HepG2 (cell line): ENCODE data around the gene SPTBN5. TPM values are rescaled to one million over a fixed set of nuclear protein-coding genes. Genes with fewer than 3 reads are reported as not detected.
A peak's percentile ranks its signal among the peaks of the same experiment; 100 is the strongest.

Source experiments
- ATAC-seq: fragments of 200-7000 bp; cut with Tn5 transposase; 3 replicates; pipeline ENCODE4 v1.9.1; 2020; ENCODE audit warnings: mild to moderate bottlenecking, moderate library complexity
- BruUV-seq: library from RNA; stranded (reverse); fragments of 400-500 nt; replicated peaks from 2 replicates; lab custom pipeline; 2021; lab: Mats Ljungman, UMichigan
- CTCF ChIA-PET: fragments of 300-600 bp; formaldehyde crosslinking; extraction: SDS; loops from one replicate; lab custom pipeline; 2021; ENCODE audit warnings: low total read pairs, inconsistent platforms, low intra/inter-chr PET ratio; lab: Yijun Ruan, JAX
- POLR2A ChIA-PET: fragments of 350-600 bp; sonication (Branson Sonifier 250); formaldehyde crosslinking; loops from one replicate; lab custom pipeline; 2020; ENCODE audit warnings: antibody characterized with exemption, inconsistent platforms; lab: Yijun Ruan, JAX
- DNase-seq: peaks from one replicate; pipeline ENCODE4 v3.0.0-alpha.2; 2015; ENCODE audit warnings: low spot score
- FAIRE-seq: peaks from 3 replicates; lab custom pipeline; 2011; peaks lifted over from hg19 to GRCh38; lab: Jason Lieb, UNC
- H2AFZ ChIP-seq: one replicate; pipeline ENCODE4 v1.6.1; 2011; ENCODE audit warnings: low read length, inconsistent platforms
- H3K27ac ChIP-seq: fragments of 300-600 bp; 3 replicates; pipeline ENCODE4 v1.8.0; 2011; ENCODE audit warnings: mixed run types, mild to moderate bottlenecking, mixed read lengths, low read length, inconsistent platforms; ENCODE audit not compliant: insufficient read depth; ENCODE audit errors: extremely low read length
- H3K27me3 ChIP-seq, 2 experiments: fragments of 200-600 bp in 1 of 2; 2 replicates in 1 of 2; 3 replicates in 1 of 2; pipeline versions ENCODE4 v1.6.0 to v1.8.0; 2011; ENCODE audit warnings: low read length in 2 of 2, mild to moderate bottlenecking in 2 of 2, moderate library complexity in 2 of 2, inconsistent platforms in 1 of 2; ENCODE audit not compliant: insufficient read depth in 2 of 2, control insufficient read depth in 1 of 2
- H3K36me3 ChIP-seq, 2 experiments: fragments of 200-600 bp in 1 of 2; replicated peaks in 1 of 2; 2 replicates in 1 of 2; 3 replicates in 1 of 2; pipeline versions ENCODE4 v1.5.1 to v1.8.0; 2011; ENCODE audit warnings: low read length in 2 of 2, inconsistent platforms in 1 of 2; ENCODE audit not compliant: insufficient read depth in 2 of 2, control insufficient read depth in 1 of 2
- H3K4me1 ChIP-seq: 2 replicates; pipeline ENCODE4 v1.5.1; 2012; ENCODE audit warnings: low read length, inconsistent platforms; ENCODE audit not compliant: insufficient read depth
- H3K4me2 ChIP-seq: 2 replicates; pipeline ENCODE4 v1.6.0; 2011; ENCODE audit warnings: low read depth, low read length, inconsistent platforms
- H3K4me3 ChIP-seq, 3 experiments: fragments of 200-600 bp in 1 of 3; sonication (generic), shearing (Covaris generic) in 1 of 3; replicated peaks in 1 of 3; 2 replicates each; pipeline ENCODE4 v1.5.1; 2011 to 2016; ENCODE audit warnings: low read length in 3 of 3, inconsistent platforms in 2 of 3, low read depth in 2 of 3, mild to moderate bottlenecking in 2 of 3, control low read depth in 1 of 3, mixed read lengths in 1 of 3; ENCODE audit not compliant: insufficient read depth in 1 of 3
- H3K79me2 ChIP-seq: one replicate; pipeline ENCODE4 v1.6.1; 2011; ENCODE audit warnings: low read length, inconsistent platforms; ENCODE audit not compliant: insufficient read depth
- H3K9ac ChIP-seq: 2 replicates; pipeline ENCODE4 v1.6.0; 2011; ENCODE audit warnings: mild to moderate bottlenecking, low read depth, low read length, inconsistent platforms; ENCODE audit not compliant: insufficient read depth
- H3K9me3 ChIP-seq: 2 replicates; pipeline ENCODE4 v1.5.1; 2012; ENCODE audit warnings: mild to moderate bottlenecking, low read length
- H4K20me1 ChIP-seq: 2 replicates; pipeline ENCODE4 v1.6.0; 2011; ENCODE audit warnings: inconsistent platforms, mild to moderate bottlenecking, low read length, moderate library complexity; ENCODE audit not compliant: insufficient read depth
- BORCS8-MEF2B ChIP-seq: sonication (generic); formaldehyde crosslinking; IDR thresholded peaks from 2 replicates; pipeline ENCODE4 v1.8.0; 2022; ENCODE audit warnings: mild to moderate bottlenecking, missing genetic modification reagents
- CC2D1A ChIP-seq: sonication (generic); formaldehyde crosslinking; IDR thresholded peaks from 2 replicates; pipeline ENCODE4 v1.8.1; 2023; ENCODE audit warnings: mild to moderate bottlenecking, missing genetic modification reagents
- HIC2 ChIP-seq: sonication (generic); formaldehyde crosslinking; IDR thresholded peaks from 2 replicates; pipeline ENCODE4 v1.9.0; 2022; ENCODE audit warnings: low read depth, missing genetic modification reagents
- NFKB2 ChIP-seq: sonication (generic); formaldehyde crosslinking; IDR thresholded peaks from 2 replicates; pipeline ENCODE4 v1.4.0; 2020; ENCODE audit warnings: missing genetic modification reagents, borderline replicate concordance
- NFYB ChIP-seq: sonication (generic); formaldehyde crosslinking; IDR thresholded peaks from 2 replicates; pipeline ENCODE4 v1.4.0; 2020; ENCODE audit warnings: missing genetic modification reagents
- NR2F1 ChIP-seq, 2 experiments: fragments of 450-650 bp in 1 of 2; formaldehyde crosslinking in 1 of 2; IDR thresholded peaks; 2 replicates each; pipeline versions ENCODE4 v1.5.0 to v1.6.1; 2016 to 2020; ENCODE audit warnings: mild to moderate bottlenecking in 1 of 2, missing compliant biosample characterization in 1 of 2, missing genetic modification reagents in 1 of 2, moderate library complexity in 1 of 2
- NRL ChIP-seq: sonication (generic); formaldehyde crosslinking; IDR thresholded peaks from 2 replicates; pipeline ENCODE4 v1.5.0; 2020; ENCODE audit warnings: missing genetic modification reagents, mild to moderate bottlenecking, moderate library complexity, borderline replicate concordance
- RBM22 ChIP-seq: fragments of 200-400 bp; formaldehyde crosslinking; optimal IDR thresholded peaks from 2 replicates; pipeline ENCODE3; 2017; ENCODE audit warnings: mild to moderate bottlenecking, low read length, moderate library complexity
- SCMH1 ChIP-seq: sonication (generic); formaldehyde crosslinking; IDR thresholded peaks from 2 replicates; pipeline ENCODE4 v1.9.0; 2021; ENCODE audit warnings: missing genetic modification reagents, mild to moderate bottlenecking, borderline replicate concordance
- SETDB1 ChIP-seq: sonication (generic); formaldehyde crosslinking; IDR thresholded peaks from 2 replicates; pipeline ENCODE4 v1.5.1; 2020; ENCODE audit warnings: missing genetic modification reagents, mild to moderate bottlenecking, borderline replicate concordance
- SSRP1 ChIP-seq: IDR thresholded peaks from 2 replicates; pipeline ENCODE4 v1.6.1; 2016; ENCODE audit warnings: control low read depth
- ZBTB33 ChIP-seq: sonication (generic); formaldehyde crosslinking; IDR thresholded peaks from 2 replicates; pipeline ENCODE4 v1.4.0; 2020; ENCODE audit warnings: missing genetic modification reagents
- ZNF205 ChIP-seq: IDR thresholded peaks from 2 replicates; pipeline ENCODE4 v1.6.1; 2018; ENCODE audit warnings: missing biosample characterization, missing genetic modification reagents
- ZNF274 ChIP-seq: sonication (generic); formaldehyde crosslinking; IDR thresholded peaks from 2 replicates; pipeline ENCODE4 v1.5.1; 2020; ENCODE audit warnings: mild to moderate bottlenecking, missing genetic modification reagents
- ZNF766 ChIP-seq: sonication (generic); formaldehyde crosslinking; IDR thresholded peaks from 2 replicates; pipeline ENCODE4 v1.5.0; 2020; ENCODE audit warnings: missing genetic modification reagents, borderline replicate concordance
- WGBS: methylation state at CpG from one replicate; pipeline ENCODE4 v1.1.6; 2017; ENCODE audit warnings: low lambda C conversion rate; 5-methylcytosine and 5-hydroxymethylcytosine counted together
- in situ Hi-C: cut with HindIII; loops from 2 replicates; pipeline ENCODE4 v1.10.0; 2017; ENCODE audit warnings: low pct_unique_long_range_greater_than_20kb; ENCODE audit not compliant: extremely low pct_ligation_motif_present
- intact Hi-C: fragments of 100-400 bp; cut with micrococcal nuclease; formaldehyde crosslinking; loops from one replicate; pipeline ENCODE4 v1.10.0; 2022; ENCODE audit not compliant: unreplicated experiment
- polyA plus RNA-seq, 8 experiments: library from polyadenylated mRNA; depleted of rRNA in 3 of 8; stranded (reverse) in 7 of 8; unstranded in 1 of 8; fragments of >200 nt; fragmentation: Illumina TruSeq in 4 of 8; extraction: Trizol in 4 of 8; gene quantifications; 2 replicates each; pipeline versions ENCODE4 v1.2.1 to v1.2.3, GENCODE V29; 2011 to 2016; ENCODE audit warnings: low read depth in 4 of 8, missing spikeins in 1 of 8, mixed read lengths in 1 of 8; ENCODE audit not compliant: insufficient read depth in 1 of 8
- total RNA-seq, 5 experiments: library from RNA; depleted of rRNA; stranded (reverse); fragments of >200 nt; fragmentation: Illumina TruSeq; extraction: Trizol; gene quantifications; 2 replicates each; pipeline ENCODE4 v1.2.3, GENCODE V29; 2016; ENCODE audit warnings: low read depth in 1 of 5

SPTBN5 gene
- total and polyA plus RNA-seq, 2 of the 13 experiments (the other 11 are each of a cell fraction or from before 2014, with no cell fraction given), result 0.01 to 0.07 TPM

- Histone ChIP-seq H4K20me1 (no peaks in the 10 kb centered on the region), H3K4me2 (no peak overlapping the region), H3K79me2 (no peaks in the 10 kb centered on the region), H2AFZ (no peak overlapping the region), H3K4me3 (no peak overlapping the region), H3K9ac (no peak overlapping the region), H3K36me3 (peaks cover 2 to 6% of the 10 kb centered on the region in 2 experiments; a peak in 2 of 5 replicates), H3K9me3 (no peaks in the 10 kb centered on the region), H3K27ac (no peak overlapping the region), H3K4me1 (peaks cover 14% of the 10 kb centered on the region), H3K27me3 (no peaks in the 10 kb centered on the region)
- TF ChIP-seq SSRP1 (CRISPR knock-in tag) (no peak), ZBTB33 (CRISPR knock-in tag) (0 out of 2 replicates have a peak, but pooled peaks have one; percentile 7)
- BruUV-seq, result no TSS peak
- CTCF ChIA-PET, result no interaction called here
- FAIRE-seq (no peak), ATAC-seq (no peak), DNase-seq (no peak)
- 98% methylated on average over 9 of the region's 9 CpGs for WGBS
- POLR2A ChIA-PET, result interaction anchor here (0.7 kb wide), 1 partner anchor 499 kb away, joined by 3 read pairs; no protein-coding TSS in a partner anchor
- in situ Hi-C loops, result no loop called here
- intact Hi-C loops, result no loop called here
These were observed 46.1 kb upstream of the SPTBN5 start for GRCh38 chr15:41939986-41940385.

GRCh38 chr15:41937568-41937923 is 43.7 kb upstream of the SPTBN5 start:
- 95% methylated on average over 4 of the region's 4 CpGs for WGBS
- in situ Hi-C loops, result no loop called here
- Histone ChIP-seq H4K20me1 (no peaks in the 10 kb centered on the region), H3K27me3 (no peaks in the 10 kb centered on the region), H3K9ac (no peak overlapping the region), H3K4me2 (no peak overlapping the region), H3K27ac (no peak overlapping the region), H3K36me3 (peaks cover 2 to 6% of the 10 kb centered on the region in 2 experiments; a peak in 2 of 5 replicates), H3K9me3 (no peaks in the 10 kb centered on the region), H3K4me1 (no peaks in the 10 kb centered on the region), H3K4me3 (no peak overlapping the region)
- ATAC-seq (no peak), DNase-seq (no peak), FAIRE-seq (no peak)
- ChIA-PET POLR2A (no interaction called here), CTCF (no interaction called here)
- no TSS peak for BruUV-seq
- intact Hi-C loops, result no loop called here
- TF ChIP-seq HIC2 (CRISPR knock-in tag) (no peak), ZNF205 (CRISPR knock-in tag) (no peak), RBM22 (no peak), ZNF766 (CRISPR knock-in tag) (no peak), SETDB1 (CRISPR knock-in tag) (no peak), ZNF274 (CRISPR knock-in tag) (no peak), NRL (CRISPR knock-in tag) (no peak), NFKB2 (no peak), BORCS8-MEF2B (no peak), NFYB (CRISPR knock-in tag) (no peak), NR2F1 (CRISPR knock-in tag; IDR thresholded peaks at IDR 0.05) (no peak), CC2D1A (CRISPR knock-in tag) (no peak), SCMH1 (CRISPR knock-in tag) (no peak)
- TF ChIP-seq, all 625 proteins: peak for 0
- H3K79me2 ChIP-seq, result no peaks in the 10 kb centered on the region
- H2AFZ ChIP-seq, result no peak overlapping the region
